H1 (cell line): ENCODE measurements around the gene PURA. TPM values are rescaled to one million over a fixed set of nuclear protein-coding genes. Genes with fewer than 3 reads are reported as not detected.

Experiments used
- CTCF ChIA-PET: fragments of 300-600 bp; sonication (Branson Sonifier 250); formaldehyde crosslinking; loops from one replicate; lab custom pipeline; 2021; ENCODE audit not compliant: partially characterized antibody; lab: Charles Lee
- POLR2A ChIA-PET: fragments of 300-600 bp; sonication (Branson Sonifier 250); formaldehyde crosslinking; loops from one replicate; lab custom pipeline; 2021; ENCODE audit warnings: inconsistent platforms; ENCODE audit not compliant: partially characterized antibody; lab: Charles Lee
- DNase-seq, 2 experiments: peaks; one replicate each; pipeline versions ENCODE4 v3.0.0 to v3.0.0-alpha.2; 2010 to 2022; ENCODE audit warnings: low spot score in 2 of 2, low read depth in 1 of 2, mixed read lengths in 1 of 2
- FAIRE-seq: peaks from 2 replicates; lab custom pipeline; 2011; peaks lifted over from hg19 to GRCh38; lab: Jason Lieb, UNC
- H2AFZ ChIP-seq: 2 replicates; pipeline ENCODE4 v1.8.1; 2012; ENCODE audit warnings: low read length, inconsistent platforms
- H2AK5ac ChIP-seq: 2 replicates; pipeline ENCODE4 v1.6.1; 2013; ENCODE audit warnings: low read depth, low read length
- H2BK120ac ChIP-seq: replicated peaks from 2 replicates; pipeline ENCODE3; 2013; ENCODE audit warnings: low read depth, low read length, inconsistent platforms
- H2BK12ac ChIP-seq: 2 replicates; pipeline ENCODE4 v1.6.1; 2013; ENCODE audit warnings: low read depth, low read length
- H2BK15ac ChIP-seq: 2 replicates; pipeline ENCODE4 v1.6.1; 2013; ENCODE audit warnings: low read length
- H2BK20ac ChIP-seq: 2 replicates; pipeline ENCODE4 v1.6.1; 2013; ENCODE audit warnings: low read length
- H2BK5ac ChIP-seq: 2 replicates; pipeline ENCODE4 v1.6.1; 2013; ENCODE audit warnings: low read depth, low read length
- H3K14ac ChIP-seq: 2 replicates; pipeline ENCODE4 v1.6.1; 2013; ENCODE audit warnings: inconsistent platforms; ENCODE audit not compliant: insufficient read length
- H3K18ac ChIP-seq: 2 replicates; pipeline ENCODE4 v1.6.1; 2013; ENCODE audit warnings: low read length; ENCODE audit errors: extremely low read depth
- H3K23ac ChIP-seq: 2 replicates; pipeline ENCODE4 v1.6.1; 2013; ENCODE audit warnings: inconsistent platforms; ENCODE audit not compliant: insufficient read length
- H3K23me2 ChIP-seq: 2 replicates; pipeline ENCODE4 v1.6.1; 2013; ENCODE audit warnings: low read depth, low read length
- H3K27ac ChIP-seq: 2 replicates; pipeline ENCODE4 v1.6.1; 2011; ENCODE audit warnings: low read depth, low read length, inconsistent platforms
- H3K27me3 ChIP-seq, 4 experiments: replicated peaks in 1 of 4; 1 replicate in 1 of 4; 2 replicates in 3 of 4; pipeline versions ENCODE4 v1.6.1 to v1.8.1; 2011 to 2013; ENCODE audit warnings: low read length in 3 of 4, mild to moderate bottlenecking in 3 of 4, inconsistent platforms in 2 of 4, mixed read lengths in 2 of 4, moderate library complexity in 1 of 4; ENCODE audit not compliant: control insufficient read depth in 3 of 4, insufficient read depth in 3 of 4; ENCODE audit errors: extremely low read depth in 1 of 4
- H3K36me3 ChIP-seq, 4 experiments: 2 replicates each; pipeline versions ENCODE4 v1.6.1 to v1.8.1; 2011 to 2013; ENCODE audit warnings: mild to moderate bottlenecking in 4 of 4, low read length in 3 of 4, moderate library complexity in 2 of 4, control low read depth in 1 of 4, inconsistent platforms in 1 of 4; ENCODE audit not compliant: insufficient read depth in 4 of 4, control insufficient read depth in 2 of 4
- H3K4ac ChIP-seq: replicated peaks from 2 replicates; pipeline ENCODE3; 2013; ENCODE audit warnings: low read length, low read depth, mixed read lengths, inconsistent platforms; ENCODE audit not compliant: insufficient read length
- H3K4me1 ChIP-seq, 4 experiments: replicated peaks in 1 of 4; 1 replicate in 1 of 4; 2 replicates in 3 of 4; pipeline versions ENCODE4 v1.6.1 to v1.8.1; 2011 to 2013; ENCODE audit warnings: low read length in 3 of 4, inconsistent platforms in 2 of 4, mixed read lengths in 1 of 4; ENCODE audit not compliant: insufficient read depth in 4 of 4, control insufficient read depth in 3 of 4
- H3K4me2 ChIP-seq, 2 experiments: 2 replicates each; pipeline versions ENCODE4 v1.6.1 to v1.8.1; 2011 to 2013; ENCODE audit warnings: low read depth in 2 of 2, low read length in 2 of 2, control low read depth in 1 of 2, inconsistent platforms in 1 of 2, mild to moderate bottlenecking in 1 of 2; ENCODE audit not compliant: insufficient read depth in 1 of 2
- H3K4me3 ChIP-seq, 4 experiments: fragments of 200-600, 300-600 bp in 1 of 4; sonication (generic), shearing (Covaris generic), sonication (Bioruptor Twin) in 1 of 4; 2 replicates each; pipeline versions ENCODE4 v1.5.1 to v1.8.1; 2011 to 2016; ENCODE audit warnings: low read length in 4 of 4, low read depth in 3 of 4, control low read depth in 2 of 4, inconsistent platforms in 2 of 4, mild to moderate bottlenecking in 2 of 4, mixed read lengths in 1 of 4, moderate library complexity in 1 of 4; ENCODE audit not compliant: insufficient read depth in 2 of 4; ENCODE audit errors: extremely low read depth in 1 of 4
- H3K56ac ChIP-seq: replicated peaks from 2 replicates; pipeline ENCODE3; 2013; ENCODE audit warnings: low read depth, mild to moderate bottlenecking, mixed read lengths, low read length, inconsistent platforms; ENCODE audit not compliant: insufficient read length
- H3K79me1 ChIP-seq: 2 replicates; pipeline ENCODE4 v1.6.1; 2013; ENCODE audit warnings: low read depth, low read length, control low read depth
- H3K79me2 ChIP-seq, 2 experiments: 2 replicates each; pipeline versions ENCODE4 v1.6.1 to v1.8.1; 2012 to 2013; ENCODE audit warnings: low read length in 2 of 2, mild to moderate bottlenecking in 2 of 2, inconsistent platforms in 1 of 2; ENCODE audit not compliant: insufficient read depth in 2 of 2, control insufficient read depth in 1 of 2
- H3K9ac ChIP-seq, 4 experiments: replicated peaks in 1 of 4; 1 replicate in 1 of 4; 2 replicates in 3 of 4; pipeline versions ENCODE4 v1.6.1 to v1.8.1; 2011 to 2013; ENCODE audit warnings: low read depth in 3 of 4, low read length in 3 of 4, control low read depth in 2 of 4, mild to moderate bottlenecking in 2 of 4, moderate library complexity in 2 of 4, inconsistent platforms in 1 of 4; ENCODE audit errors: extremely low read depth in 1 of 4
- H3K9me3 ChIP-seq, 2 experiments: 2 replicates each; pipeline versions ENCODE4 v1.6.1 to v1.8.1; 2012 to 2013; ENCODE audit warnings: mild to moderate bottlenecking in 2 of 2, moderate library complexity in 2 of 2, control low read depth in 1 of 2, inconsistent platforms in 1 of 2, low read depth in 1 of 2, low read length in 1 of 2, mixed read lengths in 1 of 2; ENCODE audit not compliant: insufficient read depth in 2 of 2
- H4K20me1 ChIP-seq, 2 experiments: replicated peaks in 1 of 2; 2 replicates each; pipeline versions ENCODE3 to v1.8.1; 2011 to 2013; ENCODE audit warnings: inconsistent platforms in 2 of 2, low read length in 2 of 2, mild to moderate bottlenecking in 1 of 2; ENCODE audit not compliant: insufficient read depth in 2 of 2, control insufficient read depth in 1 of 2
- H4K5ac ChIP-seq: 2 replicates; pipeline ENCODE4 v1.6.1; 2013; ENCODE audit warnings: low read length, low read depth, mixed read lengths, inconsistent platforms; ENCODE audit not compliant: insufficient read length
- H4K8ac ChIP-seq: 2 replicates; pipeline ENCODE4 v1.8.0; 2013; ENCODE audit warnings: mild to moderate bottlenecking, moderate library complexity, low read length, inconsistent platforms; ENCODE audit not compliant: insufficient read depth; ENCODE audit errors: extremely low read depth
- H4K91ac ChIP-seq: replicated peaks from 2 replicates; pipeline ENCODE3; 2013; ENCODE audit warnings: low read length, mixed read lengths, inconsistent platforms; ENCODE audit not compliant: insufficient read length
- ASH2L ChIP-seq: fragments of 200-600, 300-600 bp; sonication (generic); IDR thresholded peaks from one replicate; pipeline ENCODE4 v1.7.1; 2017; ENCODE audit warnings: low read length
- HDAC6 ChIP-seq: IDR thresholded peaks from one replicate; pipeline ENCODE4 v1.7.1; 2012; ENCODE audit warnings: low read depth, mild to moderate bottlenecking, inconsistent platforms, low read length, moderate library complexity
- RNF2 ChIP-seq: fragments of 200-900, 300-1000 bp; sonication (generic); IDR thresholded peaks from 2 replicates; pipeline ENCODE4 v1.7.1; 2016; ENCODE audit warnings: borderline replicate concordance, low read depth, mild to moderate bottlenecking, antibody characterized with exemption, low read length; ENCODE audit not compliant: poor library complexity, severe bottlenecking; ENCODE audit errors: missing control alignments
- WGBS, 2 experiments: shearing (Covaris generic) in 1 of 2; methylation state at CpG; one replicate each; pipeline versions ENCODE4 v1.1.6 to v1.1.7; 2013 to 2015; ENCODE audit warnings: low lambda C conversion rate in 2 of 2, mixed read lengths in 2 of 2, inconsistent platforms in 1 of 2, low coverage in 1 of 2, missing lambda C conversion rate in 1 of 2; ENCODE audit not compliant: insufficient replicate concordance in 2 of 2, insufficient coverage in 1 of 2, insufficient read length in 1 of 2; ENCODE audit errors: extremely low coverage in 1 of 2, missing lambda C conversion rate in 1 of 2; 5-methylcytosine and 5-hydroxymethylcytosine counted together
- polyA plus RNA-seq, 7 experiments: library from polyadenylated mRNA; depleted of rRNA in 3 of 7; stranded (reverse) in 5 of 7; unstranded in 2 of 7; fragments of >200 nt in 5 of 7; fragments of 200-250 nt in 2 of 7; gene quantifications; 1 replicate in 5 of 7; 2 replicates in 1 of 7; 4 replicates in 1 of 7; pipeline versions ENCODE4 v1.2.1 to v1.2.3, GENCODE V29; 2011 to 2013; ENCODE audit warnings: missing spikeins in 2 of 7, mixed read lengths in 2 of 7
- total RNA-seq: library from RNA; stranded (reverse); fragmentation: NEBNext Ultra II Directional; extraction: Animal tissue kit (Norgen Biotek cat#: 25700); gene quantifications from 2 replicates; pipeline ENCODE4 v1.2.1, GENCODE V29; 2021

PURA gene
- total and polyA plus RNA-seq, 2 of the 8 experiments (the other 6 are each of a cell fraction or from before 2014, with no cell fraction given) = 0.98 to 2.1 TPM

DNA sequence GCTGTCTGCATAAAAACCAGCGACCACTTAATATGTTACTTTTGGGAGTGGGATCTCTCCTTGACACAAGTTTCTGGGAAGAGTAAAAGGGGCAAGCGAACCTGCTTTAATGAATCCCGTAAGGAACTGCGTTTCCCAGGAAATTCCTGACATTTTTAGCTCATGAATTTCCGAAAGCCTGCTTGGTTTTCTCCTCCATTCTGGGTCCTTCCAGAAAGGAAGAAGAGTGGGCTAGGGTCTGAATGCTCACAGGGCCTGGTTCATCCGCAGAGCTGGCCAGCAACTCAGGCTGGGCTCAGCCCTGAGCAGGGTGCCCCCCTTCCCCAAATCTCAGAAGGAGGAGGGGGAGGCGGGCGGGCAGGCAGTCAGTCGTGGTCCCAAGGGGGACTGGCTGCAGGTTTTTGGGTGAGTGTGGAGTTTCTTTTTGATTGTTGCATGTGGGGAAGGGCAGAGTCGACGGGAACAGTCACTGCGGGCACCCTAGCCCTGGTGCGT lies 1.2 kb upstream of the PURA start:
- Histone ChIP-seq H2BK15ac (no peak overlapping the region), H3K4me2 (peak overlapping the region; percentile 98), H2BK5ac (no peak overlapping the region), H4K5ac (no peak overlapping the region), H3K4me1 (peaks cover 3 to 20% (median 9%) of the 10 kb centered on the region in 4 experiments), H3K23me2 (peaks cover 18% of the 10 kb centered on the region), H3K79me2 (no peaks in the 10 kb centered on the region), H3K18ac (no peak overlapping the region; the same call in 1 of the 2 replicates), H3K9ac (no peak overlapping the region), H3K23ac (no peak overlapping the region), H3K27ac (no peak overlapping the region), H3K4me3 (peak overlapping the region; percentile 53 to 85 (median 76); a peak in 6 of 8 replicates), H4K8ac (no peak overlapping the region), H3K36me3 (no peaks in the 10 kb centered on the region), H4K91ac (no peak overlapping the region), H4K20me1 (peaks cover 9 to 26% of the 10 kb centered on the region in 2 experiments), H3K27me3 (peaks cover 32 to 76% (median 58%) of the 10 kb centered on the region in 4 experiments), H2AK5ac (no peak overlapping the region), H3K9me3 (no peaks in the 10 kb centered on the region), H2BK12ac (0 out of 2 replicates have a peak overlapping the region, but pooled peaks have one; percentile 64), H2BK120ac (no peak overlapping the region), H2BK20ac (no peak overlapping the region), H3K79me1 (no peaks in the 10 kb centered on the region), H3K4ac (no peak overlapping the region), H3K14ac (no peak overlapping the region), H3K56ac (no peak overlapping the region), H2AFZ (no peak overlapping the region)
- POLR2A ChIA-PET = interaction anchor here (0.7 to 2.2 kb wide), 7 partner anchors 21 to 69 kb away, joined by 3 to 11 read pairs (median 3); no protein-coding TSS in a partner anchor
- FAIRE-seq (no peak), DNase-seq (no peak)
- 1% methylated on average over 6 of the region's 13 CpGs; no CpG with 5 or more reads in 1 of the 2 experiments for WGBS, 2 experiments
- TF ChIP-seq RNF2 (peak; percentile 1), ASH2L (peak; percentile 82), HDAC6 (no peak)
- CTCF ChIA-PET = interaction anchor here (0.6 to 7.9 kb wide), 8 partner anchors 9 to 722 kb away, joined by 3 to 91 read pairs (median 4); no protein-coding TSS in a partner anchor
